SH-SY5Y (cell line): ENCODE data around the gene C9.

Source experiments
- GATA2 ChIP-seq: IDR thresholded peaks from 2 replicates; pipeline ENCODE4 v1.6.1; 2011; ENCODE audit warnings: mild to moderate bottlenecking, low read depth, low read length
- GATA3 ChIP-seq: IDR thresholded peaks from 2 replicates; pipeline ENCODE4 v1.6.1; 2011; ENCODE audit warnings: low read depth, mild to moderate bottlenecking, low read length, moderate library complexity

GRCh38 chr5:39356263-39356662 is 8.0 kb downstream of the C9 start:
- TF ChIP-seq GATA3 (no peak), GATA2 (no peak)
